TTC549 (cell line): ENCODE results near the gene ITSN1.
A peak's percentile ranks its signal among the peaks of the same experiment; 100 is the strongest.
"Not testable (repeated sequence)": the region's sequence is repeated elsewhere in the genome, so short reads cannot be mapped to it uniquely, and the experiment has no call there.

ENCODE experiments used
- FAIRE-seq: peaks from 2 replicates; lab custom pipeline; 2012; peaks lifted over from hg19 to GRCh38; lab: Jason Lieb, UNC

The ITSN1 gene

GRCh38 chr21:33642027-33642895, at the start of gene ITSN1:
TSS of gene ITSN1 (plus strand) at chr21:33642501. CDS start at chr21:33718829, 76,328 bp downstream.
- no peak for FAIRE-seq

GRCh38 chr21:33598051-33598450, 44.2 kb upstream of the ITSN1 start:
- FAIRE-seq, result no peak

GRCh38 chr21:33608559-33608958, 33.7 kb upstream of the ITSN1 start:
- no peak for FAIRE-seq

GRCh38 chr21:33611006-33611744, 31.1 kb upstream of the ITSN1 start:
- FAIRE-seq, result no peak

GRCh38 chr21:33617565-33617964, 24.7 kb upstream of the ITSN1 start:
- not testable (repeated sequence) for FAIRE-seq

GRCh38 chr21:33618407-33618806, 23.9 kb upstream of the ITSN1 start:
- FAIRE-seq, result no peak

GRCh38 chr21:33619726-33620125, 22.6 kb upstream of the ITSN1 start:
- FAIRE-seq, result no peak

GRCh38 chr21:33622253-33622652, 20.0 kb upstream of the ITSN1 start:
- FAIRE-seq, result no peak

GRCh38 chr21:33626151-33626550, 16.1 kb upstream of the ITSN1 start:
- FAIRE-seq, result not testable (repeated sequence)

- FAIRE-seq, result no peak
Observed at GRCh38 chr21:33634254-33634653, 8.0 kb upstream of the ITSN1 start.

- FAIRE-seq, result no peak
Observed at GRCh38 chr21:33640697-33641351, 1.5 kb upstream of the ITSN1 start.

- peak; percentile 96 for FAIRE-seq
Observed at GRCh38 chr21:33641352-33642026, 812 bp upstream of the ITSN1 start, which contains the start of gene CRYZL1. TSS of gene CRYZL1 (minus strand) at chr21:33641741. CDS start at chr21:33631551, 10,190 bp downstream.

GRCh38 chr21:33642896-33643657, 776 bp downstream of the ITSN1 start:
- no peak for FAIRE-seq

GRCh38 chr21:33643658-33644311, 1.5 kb downstream of the ITSN1 start:
- no peak for FAIRE-seq

- FAIRE-seq, result no peak
Observed at GRCh38 chr21:33644383-33645074, 2.2 kb downstream of the ITSN1 start.

- FAIRE-seq, result no peak
Observed at GRCh38 chr21:33645730-33646129, 3.4 kb downstream of the ITSN1 start.

GRCh38 chr21:33647587-33647986, 5.3 kb downstream of the ITSN1 start:
- FAIRE-seq, result no peak

- FAIRE-seq, result no peak
Observed at GRCh38 chr21:33648555-33648954, 6.3 kb downstream of the ITSN1 start.

GRCh38 chr21:33650230-33650629, 7.9 kb downstream of the ITSN1 start:
- no peak for FAIRE-seq

GRCh38 chr21:33650929-33651509, 8.7 kb downstream of the ITSN1 start:
- no peak for FAIRE-seq
